NCI-H1048 (cell line): Measurements from ENCODE around the gene OR10R2.

Source experiments
- DNase-seq: peaks from one replicate; lab custom pipeline; 2025; lab: John Stamatoyannopoulos, UW

The OR10R2 gene

DNA sequence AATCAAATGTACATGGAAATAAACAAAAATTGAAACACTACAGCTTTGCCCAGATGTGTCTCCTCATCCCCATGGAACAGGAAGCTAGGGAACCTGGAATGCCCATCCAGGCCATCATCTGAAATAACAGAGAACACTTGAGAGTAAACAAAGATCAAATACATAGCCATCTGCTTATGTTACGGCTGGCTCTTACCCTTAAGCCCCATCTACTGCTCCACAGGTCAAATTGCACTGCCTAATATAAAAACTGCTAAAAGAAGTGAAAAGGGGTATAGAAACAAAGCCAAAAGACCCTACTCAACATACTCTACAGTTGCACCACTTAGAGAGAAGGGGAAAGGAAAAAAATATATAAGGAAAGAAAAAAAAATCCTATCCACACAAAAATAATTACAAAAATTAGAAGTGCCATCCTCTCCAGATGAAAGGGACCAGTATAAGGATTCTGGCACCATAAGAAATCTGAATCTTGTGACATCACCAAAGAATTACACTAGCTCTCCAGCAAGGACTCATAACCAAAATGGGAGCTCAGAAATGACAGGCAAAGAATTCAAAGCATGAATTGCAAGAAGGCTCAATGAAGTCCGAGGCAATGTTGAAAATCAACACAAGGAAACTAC, 55.3 kb downstream of the OR10R2 start:
- no peak for DNase-seq
